ENCODE data around the gene ALG12.

GRCh38 chr22:49907807-49908206 lies 10.4 kb downstream of the ALG12 start:
- TF ChIP-seq CTCF (IDR thresholded peaks at IDR 0.05) (no peak), ZBTB33 (IDR thresholded peaks at IDR 0.05; ENCODE audit: borderline replicate concordance, low read depth) (no peak), TEAD4 (IDR thresholded peaks at IDR 0.05; ENCODE audit: borderline replicate concordance, insufficient read depth) (no peak)
